Subcutaneous adipose tissue (tissue), 4 donors: ENCODE data around the gene GNG2. TPM values are rescaled to one million over a fixed set of nuclear protein-coding genes. Genes with fewer than 3 reads are reported as not detected.

Experiments used
- CTCF ChIP-seq: fragments of 450-650 bp; IDR thresholded peaks from one replicate; pipeline ENCODE4 v1.5.1; 2016; ENCODE audit warnings: low read depth, mild to moderate bottlenecking, control low read depth, antibody characterized with exemption, moderate library complexity
- total RNA-seq, 4 donors: library from RNA; depleted of rRNA; stranded (reverse); fragments of >200 nt; gene quantifications; one replicate each; pipeline ENCODE4 v1.1.0, GENCODE V29; 2016

Gene GNG2
- total RNA-seq, 4 donors from 2014 or later, result 54.8 to 130 (median 102) TPM

GRCh38 chr14:51855234-51855633, 5.2 kb upstream of the GNG2 start:
- no peak for TF ChIP-seq CTCF

GRCh38 chr14:51856792-51857296, 3.6 kb upstream of the GNG2 start:
- no peak for TF ChIP-seq CTCF

GRCh38 chr14:51859131-51859530, 1.3 kb upstream of the GNG2 start:
- no peak for TF ChIP-seq CTCF

- TF ChIP-seq CTCF, result no peak
Observed at GRCh38 chr14:51860825-51861499, 550 bp downstream of the GNG2 start.

- TF ChIP-seq CTCF, result no peak
Observed at GRCh38 chr14:51862176-51862796, 1.9 kb downstream of the GNG2 start.

GRCh38 chr14:51862860-51863259, 2.4 kb downstream of the GNG2 start:
- TF ChIP-seq CTCF, result no peak

- TF ChIP-seq CTCF, result no peak
Observed at GRCh38 chr14:51865953-51866747, 5.7 kb downstream of the GNG2 start.
